Caco-2 (cell line): ENCODE measurements around the gene NT5C. TPM values are rescaled to one million over a fixed set of nuclear protein-coding genes. Genes with fewer than 3 reads are reported as not detected.

ENCODE experiments used
- BruUV-seq: library from RNA; stranded (reverse); fragments of 400-500 nt; replicated peaks from 2 replicates; lab custom pipeline; 2021; lab: Mats Ljungman, UMichigan
- CTCF ChIA-PET: fragments of 300-600 bp; sonication (Branson Sonifier 250); formaldehyde crosslinking; loops from one replicate; lab custom pipeline; 2022; ENCODE audit warnings: antibody characterized with exemption; lab: Charles Lee
- POLR2A ChIA-PET: fragments of 300-600 bp; sonication (Branson Sonifier 250); formaldehyde crosslinking; loops from one replicate; lab custom pipeline; 2022; ENCODE audit warnings: antibody characterized with exemption; lab: Charles Lee
- DNase-seq, 2 experiments: peaks; one replicate each; pipeline versions ENCODE4 v3.0.0 to v3.0.0-alpha.2; 2020 to 2022
- H3K27me3 ChIP-seq: replicated peaks from 2 replicates; pipeline ENCODE4 v1.6.0; 2011; ENCODE audit warnings: low read length; ENCODE audit not compliant: control insufficient read depth, insufficient read depth
- H3K36me3 ChIP-seq: 2 replicates; pipeline ENCODE4 v1.5.1; 2011; ENCODE audit warnings: low read length; ENCODE audit not compliant: control insufficient read depth, insufficient read depth
- H3K4me1 ChIP-seq: fragments of 250-450 bp; sonication (Bioruptor Pico); 2 replicates; pipeline ENCODE4 v1.5.1; 2020; ENCODE audit warnings: mild to moderate bottlenecking
- H3K4me3 ChIP-seq: 2 replicates; pipeline ENCODE4 v1.5.1; 2011; ENCODE audit warnings: low read depth, mild to moderate bottlenecking, control low read depth, low read length
- H3K9me3 ChIP-seq: fragments of 250-450 bp; sonication (Bioruptor Pico); 2 replicates; pipeline ENCODE4 v1.5.1; 2020; ENCODE audit warnings: mild to moderate bottlenecking, moderate library complexity
- H3K27ac Mint-ChIP-seq: one replicate; pipeline ENCODE4 v1.8.0; 2022; ENCODE audit warnings: mixed read lengths; ENCODE audit not compliant: unreplicated experiment
- H3K27me3 Mint-ChIP-seq: one replicate; pipeline ENCODE4 v1.8.0; 2022; ENCODE audit warnings: mixed read lengths; ENCODE audit not compliant: insufficient read depth, unreplicated experiment
- H3K36me3 Mint-ChIP-seq: one replicate; pipeline ENCODE4 v1.8.0; 2022; ENCODE audit warnings: mild to moderate bottlenecking, mixed read lengths; ENCODE audit not compliant: insufficient read depth, unreplicated experiment
- H3K4me1 Mint-ChIP-seq: one replicate; pipeline ENCODE4 v1.8.0; 2022; ENCODE audit warnings: low read depth, mixed read lengths; ENCODE audit not compliant: unreplicated experiment
- H3K4me3 Mint-ChIP-seq: one replicate; pipeline ENCODE4 v1.8.0; 2022; ENCODE audit warnings: mild to moderate bottlenecking, moderate library complexity, mixed read lengths; ENCODE audit not compliant: unreplicated experiment
- H3K9me3 Mint-ChIP-seq: one replicate; pipeline ENCODE4 v1.8.0; 2022; ENCODE audit warnings: mixed read lengths; ENCODE audit not compliant: unreplicated experiment
- CTCF ChIP-seq, 2 experiments: fragments of 200-600 bp in 1 of 2; IDR thresholded peaks; 1 replicate in 1 of 2; 2 replicates in 1 of 2; pipeline versions ENCODE4 v1.5.1 to v1.8.0; 2011 to 2022; ENCODE audit warnings: antibody characterized with exemption in 1 of 2, control low read depth in 1 of 2, inconsistent platforms in 1 of 2, low read depth in 1 of 2, low read length in 1 of 2, mild to moderate bottlenecking in 1 of 2, moderate library complexity in 1 of 2; ENCODE audit not compliant: insufficient read depth in 1 of 2, severe bottlenecking in 1 of 2, unreplicated experiment in 1 of 2
- intact Hi-C: fragments of 100-400 bp; cut with micrococcal nuclease; formaldehyde crosslinking; loops from one replicate; pipeline ENCODE4 v1.10.0; 2022; ENCODE audit not compliant: unreplicated experiment
- total RNA-seq: library from RNA; stranded (reverse); gene quantifications from 2 replicates; pipeline ENCODE4 v1.2.3, GENCODE V29; 2022

NT5C gene
- total RNA-seq, 1 experiment from 2014 or later, result 68.4 TPM

- Mint-ChIP-seq H3K27ac (no peak overlapping the region), H3K27me3 (no peaks in the 10 kb centered on the region), H3K4me3 (no peak overlapping the region), H3K9me3 (no peaks in the 10 kb centered on the region), H3K4me1 (peaks cover 41% of the 10 kb centered on the region), H3K36me3 (peaks cover 12% of the 10 kb centered on the region)
- no peak for TF ChIP-seq CTCF (IDR thresholded peaks at IDR 0.05; ENCODE audit: insufficient read depth in 1 of 2, low read depth in 1 of 2, low read length in 1 of 2, severe bottlenecking in 1 of 2, unreplicated experiment in 1 of 2)
- no peaks in the 10 kb centered on the region for H3K9me3 ChIP-seq
- BruUV-seq, result no TSS peak
- intact Hi-C loops, result no loop called here
- H3K27me3 ChIP-seq, result no peaks in the 10 kb centered on the region
- ChIA-PET CTCF (interaction anchor here (0.7 kb wide), 1 partner anchor 28 kb away, joined by 3 read pairs; no protein-coding TSS in a partner anchor), POLR2A (no interaction called here)
- no peak overlapping the region for H3K4me3 ChIP-seq
- DNase-seq, result no peak
- no peaks in the 10 kb centered on the region for H3K36me3 ChIP-seq
- H3K4me1 ChIP-seq, result peaks cover 43% of the 10 kb centered on the region
Observed at GRCh38 chr17:75082683-75083082, 48.9 kb downstream of the NT5C start.

- no peak overlapping the region for H3K4me3 Mint-ChIP-seq
- DNase-seq, result no peak
- Histone ChIP-seq H3K4me1 (peaks cover 42% of the 10 kb centered on the region), H3K4me3 (no peak overlapping the region), H3K27me3 (no peaks in the 10 kb centered on the region), H3K9me3 (no peaks in the 10 kb centered on the region), H3K36me3 (no peaks in the 10 kb centered on the region)
- peaks cover 40% of the 10 kb centered on the region for H3K4me1 Mint-ChIP-seq
- intact Hi-C loops, result no loop called here
- no peak for TF ChIP-seq CTCF (IDR thresholded peaks at IDR 0.05; ENCODE audit: insufficient read depth in 1 of 2, low read depth in 1 of 2, low read length in 1 of 2, severe bottlenecking in 1 of 2, unreplicated experiment in 1 of 2)
- H3K9me3 Mint-ChIP-seq, result no peaks in the 10 kb centered on the region
- ChIA-PET CTCF (interaction anchor here (0.7 kb wide), 1 partner anchor 27 kb away, joined by 3 read pairs; no protein-coding TSS in a partner anchor), POLR2A (interaction anchor here (0.6 kb wide), 1 partner anchor 35 kb away, joined by 6 read pairs; the partner anchor contains the start of gene KCTD2)
- BruUV-seq, result no TSS peak
- H3K27me3 Mint-ChIP-seq, result no peaks in the 10 kb centered on the region
- H3K27ac Mint-ChIP-seq, result no peak overlapping the region
- peaks cover 16% of the 10 kb centered on the region for H3K36me3 Mint-ChIP-seq
Observed at GRCh38 chr17:75081611-75082540, 49.7 kb downstream of the NT5C start.

Other genes with a start within 250 kb of the NT5C start
- 2.6 and 3.1 TPM in 2 replicates for gene FADS6, start 238.1 kb downstream of the NT5C start, total RNA-seq
- gene USH1G, start 208.5 kb downstream of the NT5C start, total RNA-seq, result 0.48 and 0.77 TPM in 2 replicates
- not detected in 2 replicates for gene OTOP2, start 207.5 kb downstream of the NT5C start, total RNA-seq
- gene OTOP3, start 195.8 kb downstream of the NT5C start, total RNA-seq, result not detected in 2 replicates
- gene HID1, start 159.0 kb downstream of the NT5C start, total RNA-seq, result 29.8 and 30.4 TPM in 2 replicates
- 30.9 and 31.6 TPM in 2 replicates for gene CDR2L, start 144.1 kb downstream of the NT5C start, total RNA-seq
- gene MRPL58, start 119.1 kb downstream of the NT5C start, total RNA-seq, result 61.0 and 61.8 TPM in 2 replicates
- gene ATP5PD, start 84.8 kb downstream of the NT5C start, total RNA-seq, result 316 and 326 TPM in 2 replicates
- gene KCTD2, start 84.5 kb downstream of the NT5C start, total RNA-seq, result 27.9 and 28.8 TPM in 2 replicates
- 27.7 and 33.8 TPM in 2 replicates for gene SLC16A5, start 43.8 kb downstream of the NT5C start, total RNA-seq
- 23.6 and 26.0 TPM in 2 replicates for gene ARMC7, start 21.8 kb downstream of the NT5C start, total RNA-seq
- 210 and 244 TPM in 2 replicates for gene JPT1, start 22.8 kb upstream of the NT5C start, total RNA-seq
- gene SUMO2, start 51.2 kb upstream of the NT5C start, total RNA-seq, result 675 and 693 TPM in 2 replicates
- 119 and 142 TPM in 2 replicates for gene NUP85, start 73.9 kb upstream of the NT5C start, total RNA-seq
- 90.2 and 94.4 TPM in 2 replicates for gene GGA3, start 129.9 kb upstream of the NT5C start, total RNA-seq
- 123 and 125 TPM in 2 replicates for gene MRPS7, start 130.1 kb upstream of the NT5C start, total RNA-seq
- 27.0 and 27.3 TPM in 2 replicates for gene MIF4GD, start 139.5 kb upstream of the NT5C start, total RNA-seq
- gene SLC25A19, start 157.7 kb upstream of the NT5C start, total RNA-seq, result 29.8 and 33.6 TPM in 2 replicates